GM06990 (cell line): Measurements from ENCODE around the gene SAE1.
A peak's percentile ranks its signal among the peaks of the same experiment; 100 is the strongest.

Experiments used
- DNase-seq: peaks from one replicate; pipeline ENCODE4 v3.0.0-alpha.2; 2011; ENCODE audit not compliant: insufficient read length; ENCODE audit errors: extremely low read depth
- H3K27me3 ChIP-seq: replicated peaks from 2 replicates; pipeline ENCODE4 v1.6.0; 2011; ENCODE audit warnings: low read length; ENCODE audit not compliant: control insufficient read depth, insufficient read depth
- H3K36me3 ChIP-seq: 2 replicates; pipeline ENCODE4 v1.5.1; 2011; ENCODE audit warnings: low read length; ENCODE audit not compliant: control insufficient read depth, insufficient read depth
- H3K4me3 ChIP-seq: replicated peaks from 2 replicates; pipeline ENCODE4 v1.5.1; 2011; ENCODE audit warnings: low read depth, mild to moderate bottlenecking, control low read depth, low read length
- CTCF ChIP-seq: IDR thresholded peaks from 2 replicates; pipeline ENCODE4 v1.5.1; 2011; ENCODE audit warnings: low read length, control low read depth, mild to moderate bottlenecking, inconsistent platforms; ENCODE audit not compliant: insufficient read depth, poor library complexity, severe bottlenecking

Gene SAE1

GRCh38 chr19:47153266-47153665, 22.6 kb downstream of the SAE1 start:
- DNase-seq = no peak
- TF ChIP-seq CTCF = no peak
- peaks cover 19% of the 10 kb centered on the region for H3K36me3 ChIP-seq

DNA sequence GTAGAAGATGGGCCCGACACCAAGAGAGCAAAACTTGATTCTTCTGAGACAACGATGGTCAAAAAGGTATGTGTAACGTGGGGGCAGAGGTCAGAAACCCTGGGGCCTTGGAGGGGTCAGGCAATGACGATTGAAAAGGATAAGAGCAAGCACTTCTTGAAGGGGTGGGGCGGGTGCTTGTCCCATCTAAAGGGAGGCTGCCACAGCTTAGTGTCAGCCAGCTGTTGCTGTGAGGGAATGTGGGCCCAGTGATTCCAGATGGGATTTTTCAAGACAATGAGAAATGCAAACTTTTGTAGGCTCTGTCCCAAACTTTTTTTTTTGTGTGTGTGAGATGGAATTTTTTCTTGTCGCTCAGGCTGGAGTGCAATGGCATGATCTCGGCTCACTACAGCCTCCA, 24.5 kb downstream of the SAE1 start:
- Histone ChIP-seq H3K36me3 (peaks cover 24% of the 10 kb centered on the region), H3K27me3 (no peaks in the 10 kb centered on the region), H3K4me3 (no peak overlapping the region)
- no peak for DNase-seq
- TF ChIP-seq CTCF = no peak

More at GRCh38 chr19:47153266-47153665, 22.6 kb downstream of the SAE1 start:
- Histone ChIP-seq H3K4me3 (no peak overlapping the region), H3K27me3 (no peaks in the 10 kb centered on the region)

DNA sequence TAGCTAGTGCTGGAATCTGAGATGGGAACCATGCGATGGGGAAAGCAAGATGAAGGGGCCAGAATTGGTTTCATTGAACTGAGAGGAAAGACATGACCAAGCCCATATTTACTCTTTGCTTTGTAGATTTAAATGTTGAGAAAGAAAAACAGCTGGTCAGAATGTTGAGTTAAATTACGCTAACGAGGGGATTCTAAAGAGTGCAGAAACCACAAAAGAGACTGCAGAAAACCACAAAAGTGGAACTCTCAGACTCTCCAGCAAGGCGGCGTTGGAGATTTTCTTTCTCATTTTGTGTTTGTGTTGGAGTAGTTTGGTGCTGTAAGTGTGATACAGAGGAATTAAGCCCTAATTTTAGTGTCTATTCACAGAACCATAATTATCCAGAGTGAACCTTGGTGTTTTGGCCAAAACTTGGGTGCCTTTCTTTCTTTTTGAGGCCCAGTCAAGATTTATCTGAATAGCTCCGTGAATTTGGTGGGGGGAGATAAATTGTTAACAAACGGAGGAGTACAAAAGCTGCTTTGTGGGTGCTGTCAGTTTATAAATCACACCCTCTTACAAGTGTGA, 26.3 kb downstream of the SAE1 start:
- peaks cover 20% of the 10 kb centered on the region for H3K36me3 ChIP-seq
- TF ChIP-seq CTCF = no peak

GRCh38 chr19:47157431-47158321, 27.0 kb downstream of the SAE1 start:
- DNase-seq = peak; percentile 6
- peaks cover 18% of the 10 kb centered on the region for H3K36me3 ChIP-seq

More for the DNA sequence above, 26.3 kb downstream of the SAE1 start:
- DNase-seq = peak; percentile 22
- no peak overlapping the region for H3K4me3 ChIP-seq
- no peaks in the 10 kb centered on the region for H3K27me3 ChIP-seq

DNA sequence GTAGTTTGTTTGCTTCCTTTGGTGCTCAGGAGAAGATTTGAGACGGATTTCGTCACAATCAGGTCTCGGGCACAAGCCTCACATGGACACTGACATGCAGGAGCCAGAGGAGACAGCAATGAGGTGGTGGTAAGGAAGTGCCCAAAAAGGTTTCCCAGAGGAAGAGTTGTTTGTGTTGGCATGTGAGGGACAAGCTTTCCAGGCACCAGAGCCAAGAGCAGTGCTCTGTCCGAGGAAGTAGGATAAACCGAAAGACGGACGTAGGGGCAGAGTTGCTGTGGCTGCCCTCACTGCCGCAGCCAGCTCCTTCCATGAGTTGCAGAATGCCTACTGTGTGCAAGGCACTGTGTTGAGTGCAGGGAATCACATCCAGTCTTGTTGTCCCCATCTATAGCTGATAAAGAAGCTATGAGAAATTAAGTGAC, 27.7 kb downstream of the SAE1 start:
- DNase-seq = no peak
- no peak overlapping the region for H3K4me3 ChIP-seq
- H3K27me3 ChIP-seq = no peaks in the 10 kb centered on the region
- peaks cover 16% of the 10 kb centered on the region for H3K36me3 ChIP-seq
- TF ChIP-seq CTCF = no peak

More at GRCh38 chr19:47157431-47158321, 27.0 kb downstream of the SAE1 start:
- H3K4me3 ChIP-seq = no peak overlapping the region
- H3K27me3 ChIP-seq = no peaks in the 10 kb centered on the region
- no peak for TF ChIP-seq CTCF
